Femur (tissue), 1 donor: ENCODE data around the gene SLC12A1.
A peak's percentile ranks its signal among the peaks of the same experiment; 100 is the strongest.

Source experiments
- DNase-seq: peaks from one replicate; pipeline ENCODE4 v3.0.0-alpha.2; 2017

The SLC12A1 gene

DNA sequence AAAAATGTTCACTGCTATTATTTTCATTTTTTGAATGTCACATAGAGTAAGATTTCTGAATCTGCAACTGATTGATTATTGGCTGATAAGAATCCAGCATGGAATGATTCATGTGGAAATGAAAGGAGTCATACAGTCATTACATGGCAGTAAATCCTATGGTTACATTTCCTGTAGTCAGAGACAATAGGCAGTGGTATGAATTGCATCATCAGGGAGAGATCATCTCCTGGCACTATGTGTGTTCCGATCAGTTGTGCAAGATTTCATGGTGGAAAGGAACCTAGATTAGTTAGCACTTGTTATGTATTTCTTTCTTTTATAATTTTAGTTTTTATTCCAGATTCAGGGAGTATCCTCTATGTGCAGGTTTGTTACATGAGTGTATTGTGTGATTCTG, 38.8 kb downstream of the SLC12A1 start:
- DNase-seq, result no peak

DNA sequence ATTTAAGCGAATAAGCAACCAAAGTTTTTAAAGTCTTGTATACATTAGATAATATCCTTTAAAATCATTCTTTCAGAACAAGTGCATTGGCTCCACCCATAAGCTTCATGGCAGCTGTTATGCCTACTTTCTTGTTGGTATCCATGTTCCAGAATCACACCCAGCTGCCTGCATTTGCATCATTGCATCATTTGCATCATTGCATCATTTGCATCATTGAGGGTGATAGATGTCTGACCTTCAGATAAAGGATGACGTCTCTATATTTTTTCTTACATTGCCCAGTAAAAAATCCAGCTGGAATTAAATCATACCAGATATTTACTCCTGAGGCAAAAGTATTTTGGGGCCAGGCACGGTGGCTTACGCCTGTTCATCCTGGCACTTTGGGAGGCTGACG, 42.3 kb downstream of the SLC12A1 start:
- no peak for DNase-seq

DNA sequence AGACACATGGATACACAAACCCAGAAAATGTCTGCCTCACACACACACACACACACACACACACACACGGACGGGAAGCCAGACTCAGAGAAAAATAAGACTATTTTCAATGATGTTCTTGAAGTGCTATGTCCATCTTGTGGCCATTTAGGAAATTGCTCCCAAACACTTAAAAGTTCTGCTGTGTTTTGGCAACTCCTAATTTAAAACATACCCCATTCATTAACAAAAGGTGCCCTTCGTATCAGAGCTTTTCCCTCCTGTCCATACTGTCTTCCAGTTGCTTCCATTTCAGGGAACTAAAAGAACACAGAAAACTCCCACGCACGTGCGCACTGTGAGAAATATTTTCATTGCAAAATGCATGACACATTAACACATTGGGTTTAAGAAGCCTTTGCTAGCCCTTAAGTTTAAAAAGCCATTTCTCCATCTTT, 44.6 kb downstream of the SLC12A1 start:
- DNase-seq, result peak; percentile 73

DNA sequence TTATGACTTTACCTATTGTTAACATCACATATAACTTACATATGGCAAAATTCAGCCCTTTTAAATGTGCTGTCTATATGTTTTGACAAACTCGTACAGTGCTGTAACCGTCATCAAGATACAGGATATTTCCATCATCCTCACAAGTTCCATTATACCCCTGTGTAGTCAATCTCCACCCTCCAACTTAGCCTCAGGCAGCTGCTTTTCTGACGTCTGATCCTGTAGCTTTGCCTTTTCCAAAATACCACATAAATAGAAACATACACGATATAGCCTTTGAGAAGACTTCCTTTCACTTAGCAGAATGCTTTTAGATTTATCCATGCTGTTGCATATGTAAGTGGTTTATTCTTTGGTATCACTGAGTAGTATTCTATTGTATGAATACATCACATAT, 47.1 kb downstream of the SLC12A1 start:
- no peak for DNase-seq

DNA sequence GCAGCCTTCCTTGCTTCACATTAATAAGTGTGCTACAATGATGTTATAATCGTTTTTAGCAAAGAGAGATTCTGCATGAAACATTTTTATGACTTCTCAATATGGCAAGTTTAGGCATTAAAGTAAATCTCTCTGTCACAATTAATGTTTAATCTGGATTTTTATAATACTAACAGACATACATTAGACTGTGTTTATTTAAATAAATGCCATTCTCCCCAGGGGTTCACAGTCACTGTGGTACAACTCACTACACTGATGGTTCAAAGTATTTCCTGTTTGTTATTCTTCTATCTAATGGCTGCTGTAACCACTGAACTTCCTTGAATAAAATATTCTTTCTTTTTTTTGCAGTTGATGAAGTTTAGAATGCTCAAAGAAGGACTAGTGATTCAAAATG, 59.0 kb downstream of the SLC12A1 start:
- DNase-seq, result no peak

DNA sequence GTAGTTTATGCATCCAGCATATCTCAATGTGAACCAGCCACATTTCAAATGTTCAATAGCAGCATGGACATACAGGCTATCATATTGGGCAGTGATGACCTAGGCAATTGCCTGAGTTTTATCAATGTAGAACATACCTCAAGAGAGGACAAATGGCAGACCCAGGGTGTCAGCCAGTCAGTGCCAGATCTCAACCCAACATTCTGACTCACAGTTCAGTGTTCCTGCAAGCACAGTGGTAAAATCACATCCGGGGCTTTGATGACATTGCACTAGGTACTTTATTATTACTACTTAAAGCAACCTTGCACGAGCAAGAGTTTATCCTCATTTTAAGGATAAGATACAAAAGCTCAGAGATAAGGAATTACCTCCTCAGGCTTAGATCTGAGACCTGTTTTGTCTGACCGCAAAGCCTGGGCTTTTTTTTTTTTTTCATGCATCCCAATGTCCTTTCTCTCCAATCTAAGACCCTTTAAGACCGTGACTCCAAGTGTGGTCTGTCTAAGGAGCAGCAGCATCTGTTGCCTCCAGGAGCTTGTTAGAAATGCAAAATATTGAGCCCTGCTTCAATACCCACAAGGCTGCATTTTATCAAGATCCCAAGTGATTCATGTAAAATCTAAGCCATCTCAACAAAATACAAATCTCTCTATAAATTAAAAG, 60.1 kb downstream of the SLC12A1 start:
- DNase-seq, result no peak

DNA sequence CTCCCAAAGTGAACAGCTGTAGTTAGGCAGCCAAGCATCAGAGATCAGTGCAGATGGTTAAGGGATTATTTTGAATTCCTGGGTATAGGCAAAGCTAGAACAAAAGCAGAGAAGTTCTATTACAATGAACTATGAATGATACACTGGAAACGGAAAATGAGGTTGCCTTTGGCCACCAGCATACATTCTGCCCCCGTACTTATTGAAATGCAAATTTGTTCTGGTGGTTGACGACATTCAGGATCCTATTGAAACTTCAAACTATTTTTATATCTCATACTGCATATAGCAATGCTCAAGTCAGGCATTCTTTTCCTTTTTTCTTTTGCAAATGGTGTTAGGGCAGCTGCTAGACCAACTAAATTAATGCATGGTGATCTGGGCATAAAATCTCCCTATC, 61.7 kb downstream of the SLC12A1 start:
- no peak for DNase-seq

DNA sequence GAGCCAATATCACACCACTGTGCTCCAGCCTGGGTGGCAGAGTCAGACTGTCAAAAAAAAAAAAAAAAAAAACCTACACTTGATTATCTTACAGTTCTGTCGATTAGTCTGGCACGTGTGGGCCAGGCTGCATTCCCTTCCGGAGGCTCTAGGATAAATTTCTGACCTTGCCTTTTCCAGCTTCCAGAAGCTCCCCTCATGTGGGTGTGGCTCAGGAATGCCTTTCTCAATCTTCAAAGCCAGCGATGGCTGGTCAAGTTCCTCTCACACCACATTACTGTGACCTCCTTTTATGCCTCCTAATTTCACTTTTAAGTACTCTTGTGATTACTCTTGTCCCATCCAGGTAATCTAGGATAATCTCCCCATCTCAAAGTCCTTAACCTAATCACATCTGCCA, 66.9 kb downstream of the SLC12A1 start:
- no peak for DNase-seq

DNA sequence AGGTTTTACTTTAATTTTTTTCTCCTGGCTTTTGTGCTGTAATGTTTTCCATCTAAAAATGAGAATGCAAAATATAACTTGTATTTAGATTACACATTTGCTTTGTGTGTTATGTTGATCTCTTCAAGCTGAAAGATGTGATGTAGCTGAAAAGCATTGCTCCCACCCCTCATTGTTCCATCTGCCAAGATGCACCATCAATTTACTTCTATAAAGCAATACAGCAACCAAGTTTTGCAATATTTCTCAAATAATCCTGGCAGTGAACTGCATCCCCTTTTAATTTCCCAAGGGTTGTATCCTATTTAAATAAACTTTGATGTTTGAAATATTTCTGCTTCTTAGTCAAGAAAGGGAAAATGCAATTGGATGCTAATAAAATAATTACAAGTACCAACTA, 72.6 kb downstream of the SLC12A1 start:
- DNase-seq, result no peak

DNA sequence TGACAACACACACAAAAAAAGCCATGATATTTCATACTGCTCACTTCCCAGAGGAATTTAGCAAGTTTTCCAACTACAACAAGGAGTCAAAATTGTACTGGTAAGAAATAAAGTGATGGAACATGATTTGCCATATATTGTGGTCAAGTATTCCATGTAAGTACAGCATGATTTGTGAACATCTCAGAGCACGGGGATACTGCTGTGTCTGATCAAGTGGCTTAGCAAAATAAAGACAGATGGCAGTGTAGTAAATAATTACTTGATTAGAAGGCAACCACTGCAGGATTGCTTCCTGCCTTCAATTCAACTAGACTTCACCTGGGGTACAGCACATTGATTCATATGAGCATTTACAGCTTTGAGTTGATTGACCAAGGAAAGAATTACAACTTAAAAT, 73.5 kb downstream of the SLC12A1 start:
- no peak for DNase-seq

DNA sequence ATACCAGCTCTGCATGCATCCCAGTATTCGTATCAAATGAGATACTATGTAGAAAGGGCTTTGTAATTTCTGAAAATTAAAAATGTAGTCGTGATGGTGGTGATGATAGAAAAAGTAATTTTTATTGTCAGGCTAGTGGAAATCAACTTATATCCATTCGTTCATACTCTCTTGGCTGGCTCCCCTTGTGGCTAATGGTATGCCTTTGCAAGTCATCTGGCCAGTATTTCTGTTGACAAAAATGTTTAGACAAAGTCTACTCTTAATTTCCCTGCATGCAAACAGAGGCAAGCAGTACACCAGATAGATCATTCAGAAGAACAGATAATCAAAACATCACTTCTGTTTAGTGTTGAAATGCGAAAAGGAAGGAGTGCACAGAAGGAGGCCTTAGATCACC, 75.6 kb downstream of the SLC12A1 start:
- no peak for DNase-seq

DNA sequence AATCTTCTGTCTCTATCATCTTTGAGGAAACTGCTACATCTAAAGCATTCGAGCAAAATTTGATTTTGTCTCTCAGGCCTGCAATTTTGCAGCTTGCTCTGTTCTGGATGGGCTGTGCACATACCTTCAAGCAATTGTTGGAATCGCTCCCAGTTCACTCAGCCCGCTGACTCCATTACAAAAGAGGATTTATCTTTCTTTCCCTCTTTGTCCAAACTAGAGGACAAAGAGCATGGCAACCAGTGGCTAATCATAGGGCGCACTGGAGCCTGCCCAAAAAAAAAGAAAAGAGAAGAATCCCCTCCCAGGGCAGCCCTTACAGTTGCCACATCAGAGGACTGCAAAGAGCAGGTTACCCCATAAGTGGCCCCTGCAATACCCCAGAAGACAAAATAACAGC, 76.1 kb downstream of the SLC12A1 start:
- DNase-seq, result peak; percentile 24

DNA sequence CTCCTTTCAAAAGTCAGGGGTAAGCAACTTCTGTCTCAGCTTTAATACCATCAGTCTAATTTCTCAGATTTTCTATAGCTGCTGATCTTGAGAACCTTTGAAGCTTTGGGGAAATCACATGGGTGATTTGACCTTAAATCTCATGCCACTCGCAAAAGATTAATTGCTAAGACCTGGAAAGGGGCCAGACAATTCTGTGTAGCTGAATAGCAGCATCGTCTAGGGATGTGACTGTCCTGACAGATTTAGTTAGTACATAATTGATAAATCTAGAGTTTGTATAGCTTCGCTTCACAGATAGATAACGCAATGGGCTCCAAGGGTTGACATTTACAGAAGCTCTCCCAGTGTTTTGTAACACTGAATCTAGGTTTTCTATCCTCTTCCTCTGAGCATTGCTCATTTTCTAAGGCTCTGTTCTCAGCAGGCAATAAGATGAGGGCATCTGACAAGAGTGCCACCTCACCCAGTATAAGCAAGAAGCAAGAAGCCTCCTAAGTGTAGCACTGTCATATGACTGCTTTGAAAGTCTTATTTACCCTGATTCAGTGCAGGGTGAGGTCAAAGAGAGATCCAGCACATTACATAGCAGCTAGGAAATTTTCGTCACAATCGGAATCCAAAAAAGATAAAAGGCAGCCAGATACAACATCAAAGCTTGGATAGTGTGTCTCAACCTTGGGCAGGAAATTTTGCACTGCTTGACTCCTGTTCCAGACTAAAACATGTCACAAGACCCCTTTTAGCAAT, 77.5 kb downstream of the SLC12A1 start:
- no peak for DNase-seq

DNA sequence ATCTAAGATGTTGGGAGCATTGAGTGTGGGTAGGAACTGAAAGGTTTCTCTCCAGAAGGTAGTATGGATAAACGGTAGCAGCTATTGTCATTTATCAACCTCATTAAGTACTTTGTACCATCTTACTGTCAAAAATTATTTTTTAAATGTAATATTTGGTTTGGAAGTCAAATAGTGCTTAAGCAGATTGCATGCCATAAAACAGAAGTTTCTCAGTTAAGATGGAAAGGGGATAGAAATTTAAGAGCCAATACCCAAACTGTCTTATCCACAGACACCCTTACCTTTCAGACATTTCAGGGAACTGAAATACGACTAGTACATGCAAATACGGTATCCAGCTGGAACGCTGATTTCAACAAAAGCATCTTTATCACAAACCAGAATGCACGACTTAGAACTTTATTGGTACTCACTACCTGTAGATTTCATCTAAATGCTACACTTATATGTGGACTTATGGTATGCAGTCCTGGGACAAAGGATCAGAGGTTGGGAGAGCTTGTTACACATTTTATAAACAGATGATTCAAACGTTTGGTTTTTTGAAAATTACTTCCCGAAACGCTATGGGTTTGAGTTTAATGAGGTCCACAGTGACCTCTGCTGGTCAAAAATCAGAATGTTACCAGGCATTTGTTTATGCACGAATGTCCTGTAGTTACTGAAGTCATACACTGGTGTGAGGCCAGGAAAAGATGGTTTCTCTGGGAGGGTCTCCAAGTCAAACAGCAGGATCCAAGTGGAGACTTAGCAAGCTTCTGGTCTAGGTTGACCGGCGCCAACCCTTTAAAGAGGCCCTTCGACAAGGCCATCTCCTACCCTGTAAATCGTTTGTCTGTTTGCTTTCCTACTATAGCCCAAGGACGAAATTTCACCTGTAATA, 79.5 kb downstream of the SLC12A1 start:
- DNase-seq, result peak; percentile 92

DNA sequence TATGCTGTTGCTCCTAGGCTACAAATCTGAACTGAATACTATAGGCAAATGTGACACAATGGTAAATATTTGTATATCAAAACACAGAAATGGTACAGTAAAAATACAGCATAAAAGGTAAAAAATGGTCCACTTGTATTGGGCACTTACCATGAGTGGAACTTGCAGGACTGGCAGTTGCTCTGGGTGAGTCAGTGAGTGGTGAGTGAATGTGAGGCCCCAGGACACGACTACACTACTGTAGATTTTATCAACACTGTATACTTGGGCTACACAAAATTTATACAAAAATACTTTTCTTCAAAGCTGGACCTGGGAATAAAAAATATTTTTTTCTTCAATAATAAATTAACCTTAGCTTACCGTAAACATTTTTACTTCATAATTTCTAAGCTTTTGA, 83.5 kb downstream of the SLC12A1 start:
- no peak for DNase-seq

DNA sequence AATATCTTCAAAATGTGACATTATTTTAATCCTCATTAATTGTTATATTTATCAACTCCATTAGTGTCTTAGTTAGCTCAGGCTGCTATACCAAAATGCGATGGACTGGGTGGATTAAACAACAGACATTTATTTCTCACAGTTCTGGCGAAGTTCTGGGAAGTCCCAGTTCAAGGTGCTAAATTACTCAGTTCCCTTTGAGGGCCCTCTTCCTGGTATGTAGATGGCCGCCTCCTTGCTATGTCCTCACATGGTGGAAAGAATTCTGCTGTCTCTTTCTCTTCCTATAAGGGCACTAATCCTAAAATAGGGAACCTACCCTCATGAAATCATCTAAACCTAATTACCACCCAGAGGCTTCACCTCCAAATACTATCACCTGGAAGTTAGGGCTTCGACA, 86.4 kb downstream of the SLC12A1 start:
- no peak for DNase-seq

DNA sequence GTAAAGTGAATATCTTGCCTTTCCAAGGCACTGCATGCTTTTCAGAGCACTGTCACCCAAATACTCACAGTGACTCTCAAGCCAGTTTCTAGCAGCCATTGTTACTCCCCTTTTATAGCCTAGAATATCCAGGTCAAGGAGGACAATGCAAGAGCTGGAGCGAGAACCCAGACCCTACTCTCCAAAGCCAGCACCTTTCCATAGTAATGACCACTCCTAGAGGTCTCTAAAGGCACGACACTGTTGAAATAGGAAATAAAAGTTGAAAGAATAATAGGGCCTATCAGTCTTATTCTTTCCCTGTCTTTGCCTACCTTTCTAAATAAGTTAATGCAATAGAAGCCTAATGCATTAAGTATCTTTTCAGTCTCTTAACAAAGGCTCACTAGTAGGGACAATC, 91.6 kb downstream of the SLC12A1 start:
- no peak for DNase-seq

DNA sequence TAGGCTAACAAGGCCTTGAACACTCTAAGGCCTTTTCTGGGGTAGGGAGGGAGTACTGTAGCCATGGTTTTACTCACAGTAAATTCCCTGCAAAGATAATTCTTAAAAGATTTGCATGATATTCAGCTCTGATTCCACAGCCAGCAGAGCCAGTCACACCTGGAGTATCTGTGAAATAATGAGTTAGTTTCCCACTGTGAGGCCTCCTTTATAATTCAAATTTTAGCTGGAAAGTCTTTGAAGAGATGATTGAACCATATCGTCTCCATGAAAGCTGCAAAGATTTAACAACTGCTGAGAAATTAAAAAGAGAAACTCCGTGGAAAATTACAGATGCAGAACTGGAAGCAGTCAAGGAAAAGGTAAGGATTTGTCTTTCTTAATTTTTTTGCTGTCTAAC, 92.8 kb downstream of the SLC12A1 start:
- no peak for DNase-seq

DNA sequence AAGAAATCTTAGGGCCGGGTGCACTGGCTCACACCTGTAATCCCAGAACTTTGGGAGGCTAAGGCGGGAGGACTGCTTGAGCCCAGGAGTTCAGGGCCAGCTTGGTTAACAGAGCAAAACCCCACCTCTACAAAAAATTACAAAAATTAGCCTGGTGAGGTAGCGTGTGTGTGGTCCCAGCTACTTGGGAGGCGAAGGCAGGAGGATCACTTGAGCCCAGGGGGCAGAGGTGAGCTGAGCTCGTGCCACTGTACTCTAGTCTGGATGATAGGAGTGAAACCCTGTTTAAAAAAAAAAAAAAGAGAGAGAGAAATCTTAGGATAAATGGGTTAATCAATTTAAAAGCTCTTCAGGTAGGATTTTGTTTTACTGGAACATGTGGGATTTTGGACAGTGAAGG, 93.9 kb downstream of the SLC12A1 start:
- no peak for DNase-seq

DNA sequence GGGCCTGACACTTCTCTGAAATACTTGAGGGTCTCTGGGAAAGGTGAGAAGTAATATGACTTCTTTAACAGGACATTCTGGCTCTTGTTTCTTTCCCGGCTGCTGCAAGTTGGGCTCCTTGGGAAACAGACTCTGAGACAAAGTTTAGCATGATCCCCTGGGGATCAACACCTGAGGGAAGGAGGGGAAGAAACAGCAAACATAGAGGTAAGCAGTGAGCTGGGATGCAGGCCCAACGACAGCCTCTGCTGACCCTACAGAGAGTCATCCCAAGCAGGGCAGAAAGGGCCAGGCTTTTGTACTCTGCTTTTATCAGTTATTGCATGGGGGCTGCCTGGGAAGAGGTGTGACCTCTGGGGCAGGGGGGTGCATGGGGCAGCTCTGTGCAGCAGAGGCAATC, 98.3 kb downstream of the SLC12A1 start:
- DNase-seq, result no peak

DNA sequence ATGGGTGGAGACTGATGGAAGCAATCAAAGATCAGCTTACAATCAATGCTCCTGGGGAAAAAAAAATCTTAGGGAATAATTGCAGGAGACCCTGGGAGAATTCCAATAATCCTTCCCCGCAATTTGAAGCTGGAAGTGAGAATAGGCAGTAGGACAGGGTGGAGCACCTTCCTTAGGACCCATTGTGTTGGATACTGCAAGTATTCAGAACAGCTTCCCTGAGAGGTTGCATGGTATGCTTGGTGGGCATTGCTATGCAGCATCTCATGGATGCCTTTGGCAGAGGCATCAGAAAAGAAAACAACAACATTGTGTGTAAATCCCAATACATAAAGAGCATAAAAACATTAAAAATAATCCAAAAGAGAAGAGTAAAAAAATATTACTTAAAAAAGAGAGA, 100.5 kb downstream of the SLC12A1 start:
- no peak for DNase-seq

DNA sequence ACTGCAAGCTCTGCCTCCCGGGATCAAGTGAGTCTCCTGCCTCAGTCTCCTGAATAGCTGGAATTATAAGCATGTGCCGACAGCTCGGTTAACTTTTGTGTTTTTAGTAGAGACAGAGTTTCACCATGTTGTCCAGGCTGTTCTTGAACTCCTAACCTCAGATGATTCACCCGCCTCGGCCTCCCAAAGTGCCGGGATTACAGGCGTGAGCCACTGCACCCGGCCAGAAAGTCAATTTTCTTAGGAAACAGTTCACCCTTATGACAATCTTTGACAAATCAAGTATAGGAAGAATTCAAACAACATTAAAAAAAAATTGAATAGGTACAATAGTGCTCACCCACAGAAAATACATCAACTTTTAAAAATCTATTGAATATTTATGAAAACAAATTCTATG, 101.5 kb downstream of the SLC12A1 start:
- no peak for DNase-seq

DNA sequence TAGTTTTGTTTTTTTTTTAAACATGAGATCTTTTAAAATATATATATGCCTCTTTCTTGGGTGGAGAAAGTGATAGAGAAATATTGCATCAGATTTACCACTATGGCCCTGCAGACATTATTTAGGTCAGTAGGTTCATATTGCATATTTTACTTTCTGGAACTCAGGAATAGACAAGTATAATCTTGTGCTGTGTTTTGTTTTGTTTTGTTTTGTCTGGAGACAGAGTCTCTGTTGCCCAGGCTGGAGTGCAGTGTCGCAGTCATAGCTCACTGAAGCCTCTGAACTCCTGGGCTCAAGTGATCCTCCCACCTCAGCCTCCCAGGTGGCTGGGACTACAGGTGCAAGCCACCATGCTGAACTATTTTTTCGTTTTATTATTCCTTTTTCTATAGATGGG, 103.6 kb downstream of the SLC12A1 start:
- DNase-seq, result no peak

DNA sequence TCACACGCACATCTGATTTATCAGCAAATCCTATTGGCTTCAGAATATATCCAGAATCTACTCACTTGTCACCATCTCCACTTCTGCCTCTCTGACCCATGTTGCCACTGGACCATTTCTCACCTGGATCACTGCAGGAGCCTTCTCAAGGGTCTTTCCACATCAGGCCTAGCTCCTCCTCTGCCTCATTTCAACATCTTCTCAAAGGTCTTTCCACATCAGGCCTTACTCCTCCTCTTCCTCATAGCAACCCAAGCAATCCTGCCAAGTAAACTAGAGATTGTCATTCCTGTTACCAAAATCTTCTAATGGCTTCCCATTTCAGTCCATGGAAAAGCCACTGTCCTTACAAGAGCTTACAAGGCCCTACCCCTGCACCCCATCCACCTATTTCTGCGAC, 107.1 kb downstream of the SLC12A1 start:
- DNase-seq, result no peak
